GM18951 (cell line): ENCODE data around the gene DAPK2.

Experiments used
- POLR2A ChIP-seq: IDR thresholded peaks from 4 replicates; pipeline ENCODE4 v1.6.1; 2011; ENCODE audit warnings: mild to moderate bottlenecking; ENCODE audit not compliant: insufficient read length, insufficient read depth; ENCODE audit errors: extremely low read depth
- in situ Hi-C: fragments of 300-500 bp; cut with MboI; formaldehyde crosslinking; loops from one replicate; pipeline ENCODE4 v1.12.0; 2022; ENCODE audit warnings: low sequenced_read_pairs, mixed read lengths, inconsistent platforms; ENCODE audit not compliant: unreplicated experiment

Gene DAPK2

DNA sequence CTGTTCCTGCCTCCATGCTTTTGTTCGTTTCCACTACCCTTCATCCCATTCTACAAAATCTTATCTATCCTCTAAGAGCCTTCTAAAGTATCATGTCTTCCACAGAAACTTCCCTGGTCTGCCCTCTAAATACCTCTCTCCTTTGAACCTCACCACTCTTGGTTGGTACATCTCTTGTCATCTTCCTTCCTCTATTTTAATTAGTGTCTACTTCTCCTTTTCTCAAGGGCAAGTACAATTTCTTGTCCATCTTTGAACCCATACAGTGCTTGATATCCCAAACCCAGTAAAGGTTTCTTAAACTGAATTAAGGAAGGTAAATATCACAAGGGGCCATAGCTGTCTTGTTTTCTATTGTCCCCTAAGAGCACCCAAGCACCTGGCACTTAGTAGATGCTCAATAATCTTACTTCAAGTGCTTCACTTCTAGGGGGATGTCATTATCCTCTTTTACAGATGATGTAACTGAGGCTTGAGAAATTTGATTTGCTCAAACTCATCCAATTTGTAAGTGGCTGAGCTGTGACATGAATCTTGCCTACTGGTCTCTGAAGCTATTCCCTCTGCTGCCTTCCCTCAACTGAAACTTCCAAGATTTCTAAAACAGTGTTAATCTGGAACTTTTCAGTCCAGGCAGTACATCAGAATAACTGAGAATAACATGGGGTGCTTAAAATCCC lies 2.6 kb upstream of the DAPK2 start:
- in situ Hi-C loops: no loop called here
- TF ChIP-seq POLR2A: no peak

DNA sequence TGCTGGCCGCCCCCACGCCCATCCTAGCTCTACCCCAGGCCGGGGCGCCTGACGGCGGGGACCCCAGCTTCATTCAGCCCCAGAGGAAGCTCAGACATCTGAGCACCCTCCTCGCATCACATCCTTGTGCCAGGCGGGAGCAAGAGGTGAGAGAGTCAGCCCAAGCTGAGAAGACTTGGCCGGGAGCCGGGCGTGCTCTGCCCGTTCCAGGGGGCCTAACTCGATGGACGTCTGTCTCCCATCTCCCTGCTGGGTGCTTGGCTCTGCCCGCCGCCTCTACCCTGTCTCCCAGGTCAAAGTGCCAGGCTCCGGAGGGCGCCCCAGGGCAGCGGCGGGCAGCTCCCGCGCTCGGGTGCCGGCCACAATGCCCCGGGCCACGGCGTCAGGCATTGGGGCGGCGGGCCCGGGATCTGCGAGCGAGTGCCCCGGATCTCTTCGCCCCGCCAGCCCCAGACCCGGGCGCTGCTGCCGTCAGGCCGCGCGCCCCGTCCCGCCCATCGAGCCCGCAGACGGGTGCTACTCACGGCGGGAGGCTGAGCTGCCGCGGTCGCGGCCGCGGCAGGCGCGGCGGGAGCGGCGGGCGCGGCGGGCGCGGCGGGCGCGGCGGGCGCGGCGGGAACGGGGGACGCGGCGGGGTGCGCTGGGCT lies 388 bp downstream of the DAPK2 start:
- in situ Hi-C loops: no loop called here
- TF ChIP-seq POLR2A: no peak

- no peak for TF ChIP-seq POLR2A
- in situ Hi-C loops: no loop called here
These were observed 1.2 kb downstream of the DAPK2 start for GRCh38 chr15:64045101-64045435.

GRCh38 chr15:64044300-64045100 lies 1.8 kb downstream of the DAPK2 start:
- no peak for TF ChIP-seq POLR2A
- in situ Hi-C loops: no loop called here

GRCh38 chr15:64038878-64039610 lies 7.2 kb downstream of the DAPK2 start:
- no peak for TF ChIP-seq POLR2A
- in situ Hi-C loops: no loop called here

DNA sequence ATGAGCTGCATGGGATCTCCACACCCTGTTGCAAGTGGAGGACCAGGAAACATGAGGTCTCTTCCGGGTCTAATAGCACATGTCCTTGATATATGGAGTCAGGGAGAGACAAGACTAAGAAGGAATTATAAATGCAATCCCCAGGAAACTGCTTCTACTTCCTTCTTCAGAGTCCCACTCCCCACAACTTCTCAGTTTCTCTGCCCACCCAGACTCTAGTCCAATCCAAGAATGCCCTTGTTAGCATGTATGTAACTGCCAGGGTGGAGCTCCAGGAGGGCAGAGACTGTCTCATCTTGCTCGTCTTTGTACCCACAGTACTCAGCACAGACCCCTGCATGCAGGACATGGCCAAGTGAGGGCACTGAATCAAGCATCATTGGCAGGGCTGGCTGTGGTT lies 8.3 kb downstream of the DAPK2 start:
- no peak for TF ChIP-seq POLR2A
- in situ Hi-C loops: no loop called here

DNA sequence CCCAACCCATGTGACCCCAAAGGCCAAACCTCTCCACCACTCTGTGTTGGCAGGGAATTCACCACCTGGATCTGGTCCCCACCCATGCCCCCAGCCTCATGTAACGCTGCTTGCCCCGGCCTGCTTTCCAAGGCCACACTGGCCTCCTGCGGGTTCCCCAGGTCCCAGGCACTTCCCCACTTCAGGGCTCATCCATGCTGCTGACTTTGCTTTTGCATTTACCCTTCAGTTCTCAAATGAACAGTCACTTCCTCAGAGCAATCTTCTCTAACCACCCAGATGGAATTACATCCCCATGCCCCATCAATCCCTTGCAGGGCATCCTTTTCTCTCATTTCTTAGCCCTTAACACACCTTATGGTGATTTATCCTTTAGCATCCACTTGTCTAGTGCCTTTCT lies 9.2 kb downstream of the DAPK2 start:
- no peak for TF ChIP-seq POLR2A
- in situ Hi-C loops: no loop called here

- TF ChIP-seq POLR2A: no peak
- in situ Hi-C loops: no loop called here
These were observed 10.8 kb downstream of the DAPK2 start for GRCh38 chr15:64035525-64035924.

DNA sequence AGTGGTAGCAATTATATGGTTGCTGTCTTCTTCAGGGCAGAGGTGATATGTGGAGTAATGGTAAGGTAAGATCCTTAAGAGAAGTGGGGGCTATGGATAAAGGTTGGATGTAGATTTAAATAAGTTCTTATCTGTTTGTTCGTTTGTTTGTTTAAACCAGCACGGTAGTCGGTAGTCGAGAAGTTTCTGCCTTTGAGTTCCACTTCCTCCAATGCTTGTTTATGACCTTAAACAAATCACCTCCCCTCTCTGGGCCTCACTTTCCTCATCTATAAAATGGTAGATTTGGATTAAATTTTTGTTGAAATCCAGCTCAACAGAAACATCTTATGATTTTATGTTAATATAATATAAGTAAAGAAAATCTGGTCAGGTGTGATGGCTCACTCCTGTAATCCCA lies 11.8 kb downstream of the DAPK2 start:
- TF ChIP-seq POLR2A: no peak
- in situ Hi-C loops: no loop called here

GRCh38 chr15:64032329-64032728 lies 14.0 kb downstream of the DAPK2 start:
- TF ChIP-seq POLR2A: no peak
- in situ Hi-C loops: no loop called here

- in situ Hi-C loops: no loop called here
- no peak for TF ChIP-seq POLR2A
These were observed 16.2 kb downstream of the DAPK2 start for GRCh38 chr15:64030123-64030522.

GRCh38 chr15:64029633-64030032 lies 16.7 kb downstream of the DAPK2 start:
- in situ Hi-C loops: no loop called here
- TF ChIP-seq POLR2A: no peak

DNA sequence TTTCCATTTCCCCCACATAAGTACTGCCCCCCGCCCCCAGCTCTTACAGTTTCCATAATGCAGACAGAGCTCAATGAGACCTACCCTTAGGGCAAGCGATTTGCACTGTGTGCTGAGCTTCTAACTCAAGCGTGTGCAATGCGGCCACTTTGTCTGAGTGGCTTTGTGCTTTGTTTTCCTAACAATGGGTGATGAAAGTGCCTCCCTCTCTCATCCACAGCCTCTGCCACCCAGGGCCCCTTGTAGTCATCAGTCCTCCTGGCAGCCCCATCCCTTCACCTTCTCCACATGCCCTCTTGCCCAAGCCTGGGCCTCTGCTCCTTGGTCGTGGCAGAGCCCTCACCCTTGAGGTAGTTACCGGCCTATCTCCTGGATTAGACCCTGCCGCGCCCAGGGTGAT lies 17.2 kb downstream of the DAPK2 start:
- TF ChIP-seq POLR2A: no peak
- in situ Hi-C loops: no loop called here
